NT2/D1 (cell line): ENCODE data around the gene ORC1.
A peak's percentile ranks its signal among the peaks of the same experiment; 100 is the strongest.

Source experiments
- DNase-seq: peaks from one replicate; pipeline ENCODE4 v3.0.0-alpha.2; 2011; ENCODE audit warnings: low read depth, low spot score
- H3K27me3 ChIP-seq: 2 replicates; pipeline ENCODE4 v1.6.0; 2011; ENCODE audit warnings: mild to moderate bottlenecking; ENCODE audit not compliant: insufficient read length, insufficient read depth
- H3K36me3 ChIP-seq: 2 replicates; pipeline ENCODE4 v1.6.1; 2011; ENCODE audit warnings: mild to moderate bottlenecking, low read length, mixed read lengths; ENCODE audit not compliant: insufficient read depth, insufficient read length
- H3K4me1 ChIP-seq: 2 replicates; pipeline ENCODE4 v1.5.1; 2011; ENCODE audit not compliant: insufficient read depth, insufficient read length
- H3K4me3 ChIP-seq: 2 replicates; pipeline ENCODE4 v1.5.1; 2011; ENCODE audit warnings: low read depth; ENCODE audit not compliant: insufficient read length
- H3K9ac ChIP-seq: 2 replicates; pipeline ENCODE4 v1.6.0; 2011; ENCODE audit warnings: low read depth; ENCODE audit not compliant: insufficient read length
- H3K9me3 ChIP-seq: 2 replicates; pipeline ENCODE4 v1.5.1; 2011; ENCODE audit warnings: mild to moderate bottlenecking, low read length; ENCODE audit not compliant: insufficient read depth
- SUZ12 ChIP-seq: IDR thresholded peaks from 2 replicates; pipeline ENCODE4 v1.6.1; 2011; ENCODE audit not compliant: insufficient read length, insufficient read depth; ENCODE audit errors: extremely low read depth
- YY1 ChIP-seq: IDR thresholded peaks from 2 replicates; pipeline ENCODE4 v1.6.1; 2011; ENCODE audit not compliant: insufficient read length, insufficient read depth
- ZNF274 ChIP-seq: IDR thresholded peaks from 2 replicates; pipeline ENCODE4 v1.6.1; 2011; ENCODE audit warnings: mild to moderate bottlenecking, low read depth, low read length

The ORC1 gene

GRCh38 chr1:52357397-52357796 is 46.8 kb downstream of the ORC1 start:
- Histone ChIP-seq H3K36me3 (peaks cover 100% of the 10 kb centered on the region), H3K4me1 (peaks cover 4% of the 10 kb centered on the region), H3K4me3 (no peak overlapping the region), H3K9ac (no peak overlapping the region), H3K27me3 (no peaks in the 10 kb centered on the region), H3K9me3 (no peaks in the 10 kb centered on the region)
- DNase-seq, result no peak
- TF ChIP-seq ZNF274 (no peak), SUZ12 (no peak), YY1 (no peak)

- peaks cover 3% of the 10 kb centered on the region for H3K4me1 ChIP-seq
- H3K36me3 ChIP-seq, result peaks cover 100% of the 10 kb centered on the region
- H3K27me3 ChIP-seq, result no peaks in the 10 kb centered on the region
- TF ChIP-seq ZNF274, result no peak
- TF ChIP-seq YY1, result no peak
- no peak for TF ChIP-seq SUZ12
- H3K4me3 ChIP-seq, result no peak overlapping the region
- DNase-seq, result no peak
- H3K9me3 ChIP-seq, result no peaks in the 10 kb centered on the region
- no peak overlapping the region for H3K9ac ChIP-seq
Measured at GRCh38 chr1:52356818-52357355, 47.3 kb downstream of the ORC1 start.

DNA sequence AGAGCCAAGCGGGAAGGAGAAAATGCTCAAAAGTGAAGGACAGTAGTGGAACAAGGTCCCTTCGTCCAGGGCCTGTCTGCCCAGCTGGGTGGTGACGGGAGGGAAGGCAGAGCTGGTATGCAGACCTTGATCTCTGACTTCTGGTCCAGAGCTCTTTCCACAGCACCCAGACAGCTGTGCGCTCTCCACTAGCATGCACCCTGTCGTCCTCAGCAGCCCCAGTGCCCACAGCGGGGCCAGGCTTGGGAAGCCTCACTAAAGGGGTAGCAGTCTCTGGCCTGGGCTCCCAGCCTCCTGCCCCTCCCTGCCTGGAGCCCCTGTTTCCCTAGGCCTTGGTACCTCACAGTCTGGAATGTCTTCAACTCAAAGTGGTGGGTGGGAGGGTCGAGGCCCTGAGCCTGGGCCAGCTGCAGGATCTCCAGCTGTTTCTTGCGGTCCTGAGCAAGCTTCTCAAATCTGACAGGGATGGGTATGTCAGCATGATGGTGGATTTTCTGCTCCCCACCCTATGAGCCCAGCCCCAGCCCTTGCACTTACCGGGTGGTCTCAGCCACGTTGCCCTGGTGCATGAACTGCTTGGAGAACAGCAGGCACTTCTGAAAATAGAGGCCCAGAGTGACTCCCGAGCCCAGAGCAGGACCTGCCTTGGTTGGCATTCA is 48.2 kb downstream of the ORC1 start:
- no peak for TF ChIP-seq YY1
- no peak for TF ChIP-seq SUZ12
- no peak for TF ChIP-seq ZNF274
- no peak for DNase-seq
- H3K9ac ChIP-seq, result no peak overlapping the region
- no peaks in the 10 kb centered on the region for H3K9me3 ChIP-seq
- H3K27me3 ChIP-seq, result no peaks in the 10 kb centered on the region
- peaks cover 6% of the 10 kb centered on the region for H3K4me1 ChIP-seq
- H3K4me3 ChIP-seq, result no peak overlapping the region
- H3K36me3 ChIP-seq, result peaks cover 92% of the 10 kb centered on the region

GRCh38 chr1:52355436-52355835 is 48.8 kb downstream of the ORC1 start:
- DNase-seq, result no peak
- H3K4me3 ChIP-seq, result no peak overlapping the region
- H3K9ac ChIP-seq, result no peak overlapping the region
- peaks cover 87% of the 10 kb centered on the region for H3K36me3 ChIP-seq
- no peak for TF ChIP-seq YY1
- TF ChIP-seq ZNF274, result no peak
- no peak for TF ChIP-seq SUZ12
- peaks cover 6% of the 10 kb centered on the region for H3K4me1 ChIP-seq
- no peaks in the 10 kb centered on the region for H3K9me3 ChIP-seq
- H3K27me3 ChIP-seq, result no peaks in the 10 kb centered on the region

- no peak overlapping the region for H3K4me3 ChIP-seq
- no peaks in the 10 kb centered on the region for H3K27me3 ChIP-seq
- no peak overlapping the region for H3K9ac ChIP-seq
- DNase-seq, result no peak
- peaks cover 63% of the 10 kb centered on the region for H3K36me3 ChIP-seq
- no peaks in the 10 kb centered on the region for H3K9me3 ChIP-seq
- H3K4me1 ChIP-seq, result peaks cover 6% of the 10 kb centered on the region
- TF ChIP-seq ZNF274, result no peak
- TF ChIP-seq YY1, result no peak
- TF ChIP-seq SUZ12, result no peak
Measured at GRCh38 chr1:52352690-52353089, 51.5 kb downstream of the ORC1 start.

DNA sequence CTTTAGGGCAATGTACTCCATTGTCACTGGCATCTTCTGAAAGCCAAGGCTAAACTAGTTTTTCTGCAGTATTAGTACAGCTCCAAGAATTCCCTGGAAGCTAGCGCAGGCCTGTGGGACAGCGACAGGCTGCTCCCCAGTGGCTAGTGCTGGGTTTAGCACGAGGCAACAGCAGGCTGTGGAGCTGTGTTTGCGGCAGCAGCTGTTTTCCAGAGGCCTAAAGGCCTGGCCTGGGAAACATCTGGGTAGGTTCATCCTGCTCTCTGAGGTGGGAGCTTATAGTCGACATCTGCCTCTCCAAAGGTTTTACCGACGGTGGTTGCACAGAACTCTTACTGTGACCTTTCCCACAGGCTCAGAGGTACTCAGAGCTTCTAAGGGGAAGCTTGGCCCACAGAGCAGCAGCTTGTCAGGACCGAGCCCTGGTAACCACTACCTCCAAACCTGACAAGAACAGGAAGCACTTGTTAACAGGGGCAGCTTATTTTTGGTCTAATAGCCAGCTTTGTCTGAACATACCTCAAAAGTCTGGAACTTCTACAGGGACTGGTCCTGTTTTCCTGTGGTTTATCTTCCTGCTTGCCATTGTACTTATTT is 55.4 kb downstream of the ORC1 start:
- Histone ChIP-seq H3K4me1 (peaks cover 6% of the 10 kb centered on the region), H3K9me3 (no peaks in the 10 kb centered on the region), H3K9ac (peak overlapping the region; percentile 1), H3K4me3 (no peak overlapping the region), H3K36me3 (peaks cover 28% of the 10 kb centered on the region), H3K27me3 (no peaks in the 10 kb centered on the region)
- peak; percentile 52 for DNase-seq
- no peak for TF ChIP-seq YY1
- no peak for TF ChIP-seq ZNF274
- TF ChIP-seq SUZ12, result no peak

- Histone ChIP-seq H3K9ac (no peak overlapping the region), H3K36me3 (peaks cover 7% of the 10 kb centered on the region), H3K9me3 (no peaks in the 10 kb centered on the region), H3K27me3 (no peaks in the 10 kb centered on the region), H3K4me3 (no peak overlapping the region), H3K4me1 (peaks cover 3% of the 10 kb centered on the region)
- no peak for DNase-seq
- TF ChIP-seq SUZ12 (no peak), ZNF274 (no peak), YY1 (no peak)
Measured at GRCh38 chr1:52346653-52347052, 57.6 kb downstream of the ORC1 start.
